Measurements from ENCODE around the gene CLEC16A.

Gene CLEC16A

DNA sequence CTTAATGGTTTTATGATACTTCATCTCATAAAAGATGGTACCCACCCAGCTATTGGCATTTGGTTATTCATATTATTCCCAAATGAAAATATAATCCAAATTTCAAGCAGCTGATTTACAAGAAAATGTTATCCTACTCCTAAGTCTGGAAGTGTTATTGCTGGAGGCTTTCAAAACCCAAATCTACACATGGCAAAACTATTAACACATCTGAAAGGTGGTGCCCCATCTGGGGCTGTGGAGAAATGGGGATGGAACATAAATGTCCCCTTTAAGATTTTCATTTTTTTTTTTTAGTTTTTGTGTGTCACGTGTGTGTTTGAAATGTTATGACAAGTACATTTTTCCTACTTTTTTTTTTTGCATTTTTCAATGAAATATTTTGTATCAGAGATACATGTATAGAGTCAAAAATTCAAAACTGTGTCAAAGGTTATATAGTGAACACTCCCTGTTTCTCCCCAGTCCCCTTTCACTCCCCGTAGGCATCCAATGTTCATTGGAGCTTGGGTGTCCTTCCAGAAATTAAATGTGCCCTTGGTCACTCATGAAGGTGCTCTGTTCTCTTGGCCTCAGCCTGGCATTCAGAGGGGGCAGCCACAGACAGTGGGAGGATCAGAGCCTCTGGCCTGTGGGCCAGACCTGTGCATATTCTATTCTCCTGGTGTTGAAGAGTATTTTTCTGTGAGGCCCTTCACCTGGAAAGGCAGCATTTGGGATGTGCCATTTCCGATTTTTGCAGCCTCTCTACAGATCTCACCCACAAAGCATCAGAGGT is 79.1 kb downstream of the CLEC16A start:
- no peak for DNase-seq

DNA sequence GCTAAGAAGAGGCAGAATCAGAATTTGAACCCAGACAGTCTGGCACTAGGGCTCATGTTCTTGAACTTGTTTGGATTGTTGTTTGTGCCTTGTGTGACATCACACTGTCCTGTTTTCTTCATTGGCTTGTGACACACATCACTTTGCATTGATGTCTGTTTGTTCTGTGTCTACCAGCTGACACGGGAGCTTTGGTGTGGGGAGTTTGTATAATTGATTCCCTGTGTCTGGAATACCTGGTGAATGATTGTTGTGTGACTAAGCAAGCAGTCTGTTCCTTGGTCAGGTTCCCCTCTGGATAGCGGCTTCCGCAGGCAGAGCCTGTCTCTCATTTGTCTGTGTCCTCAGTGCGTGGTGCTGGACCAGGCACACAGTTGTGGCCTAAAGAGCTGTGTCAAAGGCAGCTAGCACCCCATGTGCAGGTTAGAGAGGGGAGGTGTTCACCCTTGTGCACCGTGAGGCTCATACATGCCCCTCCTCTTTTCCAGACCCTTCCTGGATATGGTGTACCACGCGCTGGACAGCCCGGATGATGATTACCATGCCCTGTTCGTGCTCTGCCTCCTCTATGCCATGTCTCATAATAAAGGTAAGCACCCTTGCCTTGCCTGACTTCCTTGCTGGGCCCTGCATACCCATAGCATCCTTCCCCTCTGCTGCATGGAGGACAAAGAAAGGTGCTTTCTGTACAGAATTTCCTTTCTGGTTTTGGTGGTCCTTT is 80.1 kb downstream of the CLEC16A start:
- no peak for DNase-seq

DNA sequence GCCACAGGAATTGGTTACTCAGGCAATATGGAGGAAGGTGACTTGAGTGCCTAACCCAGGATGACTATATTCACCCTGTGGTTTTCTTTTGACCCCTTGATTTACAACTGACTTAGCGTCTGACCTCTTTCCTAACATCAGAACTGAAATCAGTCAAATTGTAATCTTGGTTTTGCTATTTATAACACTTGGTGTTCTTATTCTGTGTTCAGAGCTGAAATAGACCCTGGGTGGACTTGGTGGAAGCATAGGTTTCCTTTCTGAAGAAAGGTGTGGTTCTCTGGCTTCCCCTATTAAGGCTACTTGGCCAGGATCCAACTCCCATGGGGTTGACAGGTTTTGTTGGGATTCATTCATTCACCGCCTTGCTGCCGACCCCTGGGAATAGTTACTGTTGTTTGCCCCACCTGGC is 80.8 kb downstream of the CLEC16A start:
- no peak for DNase-seq

DNA sequence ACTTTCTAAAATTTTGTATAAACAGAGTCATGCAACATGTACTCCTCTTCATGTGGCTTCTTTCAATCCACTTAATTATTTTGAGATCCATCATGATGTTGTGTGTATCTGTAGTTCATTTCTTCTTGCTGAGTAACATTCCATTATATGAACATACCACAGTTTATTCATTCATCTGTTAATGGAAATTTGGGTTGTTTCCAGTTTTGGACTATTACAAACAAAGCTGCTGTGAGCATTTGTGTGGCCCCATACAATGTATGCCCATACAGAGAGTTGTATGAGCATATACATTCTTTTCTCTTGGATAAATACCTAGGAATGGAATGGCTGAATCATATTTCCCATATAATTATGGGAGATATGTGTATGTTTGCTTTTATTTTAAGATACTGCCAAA is 85.6 kb downstream of the CLEC16A start:
- DNase-seq, result no peak

DNA sequence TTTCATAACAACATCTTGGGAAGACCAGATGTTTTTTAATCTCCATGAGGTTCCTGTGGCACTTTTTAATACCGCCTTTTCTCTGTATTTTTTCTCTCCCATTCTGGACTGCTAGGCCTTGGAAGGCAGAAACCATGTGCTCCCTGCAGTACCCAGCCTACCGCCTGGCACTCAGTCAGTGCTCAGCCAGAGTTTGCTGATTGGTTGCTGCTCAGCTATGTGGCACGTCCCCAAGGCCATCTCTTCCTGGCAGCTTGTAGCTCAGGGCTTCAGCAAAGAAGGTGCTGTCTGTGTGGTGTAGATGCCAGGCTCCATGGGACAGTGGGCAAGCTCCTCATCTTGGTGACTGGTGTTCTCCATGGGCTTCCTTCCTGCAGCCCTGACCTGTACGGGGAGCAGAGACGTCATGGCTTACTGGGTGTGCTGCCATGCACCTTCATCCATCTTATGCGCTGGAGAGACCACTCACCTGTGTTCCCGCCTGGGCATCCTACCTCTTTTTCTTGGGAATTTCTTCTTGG is 86.7 kb downstream of the CLEC16A start:
- DNase-seq, result no peak

DNA sequence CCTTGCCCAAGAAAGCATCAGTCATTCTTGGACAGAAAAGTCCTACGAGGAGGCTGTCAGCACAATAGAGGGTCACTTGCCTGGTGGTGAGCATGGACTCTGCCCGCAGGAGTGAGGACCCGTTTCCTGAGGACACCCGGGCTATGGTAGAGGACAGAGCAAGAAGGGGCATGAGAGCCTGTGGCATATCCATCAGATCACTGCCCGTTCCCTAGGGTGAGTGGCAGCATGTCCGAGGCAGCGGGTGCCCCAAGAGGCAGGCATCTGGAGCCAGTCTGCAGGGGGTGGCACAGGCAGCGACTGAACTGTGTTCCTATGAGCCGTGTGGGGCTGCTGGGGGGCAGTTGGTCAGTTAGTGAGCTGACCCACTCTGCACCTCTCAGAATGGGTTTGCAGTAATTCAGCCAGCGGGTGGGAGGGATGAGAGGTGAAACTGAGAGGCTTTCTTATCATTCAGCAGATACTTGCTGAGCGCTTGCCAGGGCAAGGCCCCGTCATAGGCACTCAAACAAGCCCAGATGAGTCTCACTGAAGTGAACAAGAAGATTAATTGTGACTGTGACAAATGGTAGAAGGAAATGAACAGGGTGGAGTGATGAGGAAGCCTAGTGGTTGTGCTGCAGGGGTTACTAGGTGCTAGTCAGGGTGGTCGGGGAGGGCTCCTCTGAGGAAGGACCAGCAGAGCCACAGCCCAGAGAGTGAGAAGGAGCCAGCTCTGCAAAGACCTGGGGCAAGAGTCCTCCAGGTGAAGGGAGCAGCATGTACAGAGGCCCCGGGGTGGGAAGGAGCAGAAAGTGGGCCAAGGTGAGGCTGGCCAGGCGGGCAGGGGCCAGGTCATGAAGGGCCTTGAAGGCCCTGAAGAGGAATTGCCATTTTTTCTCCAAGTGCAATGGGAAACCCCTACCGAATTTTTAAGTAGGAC is 87.9 kb downstream of the CLEC16A start:
- no peak for DNase-seq

DNA sequence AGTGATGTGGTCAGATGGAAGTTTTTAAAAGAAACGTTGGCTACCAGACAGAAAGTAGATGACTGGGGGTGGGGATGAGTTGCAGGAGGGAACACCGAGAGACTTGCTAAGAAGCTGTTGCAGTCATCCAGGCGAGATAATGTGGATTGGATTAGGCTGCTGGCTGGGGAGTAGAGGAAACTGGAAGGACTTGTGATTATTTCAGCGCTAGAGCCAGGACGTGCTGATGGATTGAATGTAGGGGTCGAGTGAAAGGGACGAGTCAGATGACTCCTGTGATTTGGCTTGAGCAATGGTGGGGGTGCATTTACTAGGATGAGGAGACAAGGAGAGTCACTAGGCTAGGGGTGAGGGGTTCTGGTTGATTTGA is 88.5 kb downstream of the CLEC16A start:
- DNase-seq, result no peak

DNA sequence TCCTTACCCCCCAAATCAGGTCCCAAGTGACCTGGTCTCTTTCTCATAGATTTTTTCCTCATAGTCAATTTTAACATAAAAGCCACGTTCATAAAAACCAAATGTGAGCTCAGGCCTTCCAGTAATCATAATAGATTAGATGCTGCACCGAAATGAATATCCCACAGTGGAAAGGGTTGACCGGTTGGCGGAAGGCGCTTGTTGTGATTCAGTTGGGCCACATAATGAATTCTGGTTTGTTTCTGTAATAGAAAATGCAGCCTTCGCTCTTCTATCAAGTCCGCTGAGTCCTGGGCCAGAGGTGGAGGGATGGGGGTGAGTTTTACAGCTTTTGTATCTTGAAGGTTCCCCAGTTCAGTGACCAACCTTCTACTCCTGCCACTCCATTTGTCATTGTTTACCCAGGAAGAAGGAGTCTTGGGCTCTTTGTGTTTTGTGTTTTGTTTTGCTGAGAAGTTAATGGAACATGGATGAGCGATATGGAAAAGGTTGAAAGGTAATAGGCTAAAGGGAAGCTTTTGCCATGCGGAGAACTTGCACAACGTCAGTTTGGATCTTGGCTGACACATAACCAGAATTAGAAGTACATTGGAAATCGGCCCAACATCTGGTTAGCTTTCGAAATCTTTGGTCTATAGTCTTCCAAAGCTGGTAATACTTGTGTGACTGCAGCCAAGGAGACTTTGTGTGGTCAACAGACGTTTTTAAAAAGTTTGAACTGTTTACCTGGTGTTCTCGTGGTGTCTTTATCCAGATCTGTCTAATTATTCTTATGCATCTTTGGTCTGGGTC is 89.5 kb downstream of the CLEC16A start:
- no peak for DNase-seq

DNA sequence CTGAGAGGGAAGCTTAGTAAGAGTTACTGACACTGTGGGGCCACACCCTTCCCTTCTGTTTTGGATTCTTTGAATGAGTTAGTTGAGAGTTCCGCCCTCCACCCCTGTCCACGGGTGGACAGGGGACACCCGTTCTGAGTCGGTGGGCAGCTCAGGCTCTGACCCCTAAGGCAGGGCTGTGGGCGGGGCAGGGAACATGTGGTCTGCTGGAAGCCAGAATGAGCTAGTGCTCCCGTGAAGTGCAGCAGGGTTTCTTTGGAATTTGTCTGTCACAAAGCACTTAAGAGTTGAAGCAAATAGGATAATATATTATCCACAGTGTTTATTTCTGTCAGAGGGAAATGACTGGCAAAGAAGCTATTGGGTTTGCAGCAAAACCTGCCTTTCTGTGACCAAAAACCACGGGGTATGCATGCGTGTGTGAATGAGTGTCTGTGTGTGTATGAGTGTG is 90.1 kb downstream of the CLEC16A start:
- no peak for DNase-seq

DNA sequence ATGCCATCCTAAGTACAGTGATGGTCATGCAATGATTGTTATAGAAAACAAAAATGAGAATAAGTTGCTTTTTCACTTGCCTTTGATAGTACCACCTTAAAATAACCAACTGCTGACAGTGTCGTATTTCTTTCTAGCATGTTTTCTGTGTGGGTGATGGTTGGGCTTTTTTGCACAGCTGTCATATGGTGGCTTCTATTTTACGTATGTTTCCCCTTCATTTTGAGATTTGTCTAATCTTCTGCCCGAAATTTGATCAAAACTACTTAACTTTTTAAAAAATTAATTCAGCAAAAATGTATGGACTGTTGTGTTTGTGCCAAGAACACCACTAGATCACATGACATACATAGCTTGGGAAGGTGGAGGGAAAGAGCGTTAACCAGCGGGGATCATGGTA is 90.7 kb downstream of the CLEC16A start:
- no peak for DNase-seq

DNA sequence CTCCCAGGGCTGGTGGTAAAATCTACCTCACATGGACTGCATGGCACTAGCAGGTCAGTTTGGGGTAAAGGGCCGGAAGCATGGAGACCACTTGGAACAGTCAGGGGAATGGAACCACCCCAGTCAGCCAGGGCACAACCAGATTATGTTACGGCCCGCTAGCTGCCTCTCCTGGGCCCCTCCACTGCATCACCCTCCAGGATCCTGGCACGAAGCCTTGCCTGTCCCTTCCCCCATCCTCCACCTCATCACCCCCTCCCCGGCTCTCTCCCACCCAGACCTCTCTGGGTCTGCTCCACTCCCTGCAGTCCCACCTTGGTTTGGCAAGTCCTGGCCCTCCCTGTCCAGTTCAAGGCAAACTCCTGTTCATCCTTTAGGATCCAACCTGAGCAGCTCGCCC is 91.7 kb downstream of the CLEC16A start:
- no peak for DNase-seq

DNA sequence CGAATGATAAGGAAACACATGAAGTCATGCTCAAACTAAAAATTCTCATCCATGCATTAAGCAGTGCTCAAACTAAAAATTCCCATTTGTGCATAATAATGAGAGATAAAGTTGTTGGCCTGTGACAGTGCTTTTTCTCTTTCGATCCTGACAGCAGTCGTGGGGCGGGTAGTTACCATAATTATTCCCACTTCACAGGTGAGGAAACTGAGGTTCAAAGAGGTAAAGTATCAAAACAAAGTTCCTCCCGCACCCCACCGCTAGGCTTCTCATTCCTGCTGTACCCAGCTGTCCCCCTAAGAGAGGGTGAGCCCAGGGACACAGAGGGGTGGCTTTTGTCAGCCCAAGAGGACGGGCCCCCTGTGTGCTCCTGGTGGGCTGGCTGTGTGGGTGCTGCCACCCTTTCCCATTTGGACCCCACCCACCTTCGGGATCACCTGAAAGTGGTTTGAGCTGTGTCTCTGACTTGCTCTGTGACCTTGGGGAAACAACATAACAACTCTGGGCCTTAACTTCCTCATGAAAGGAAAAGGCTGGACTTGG is 92.6 kb downstream of the CLEC16A start:
- DNase-seq, result no peak

DNA sequence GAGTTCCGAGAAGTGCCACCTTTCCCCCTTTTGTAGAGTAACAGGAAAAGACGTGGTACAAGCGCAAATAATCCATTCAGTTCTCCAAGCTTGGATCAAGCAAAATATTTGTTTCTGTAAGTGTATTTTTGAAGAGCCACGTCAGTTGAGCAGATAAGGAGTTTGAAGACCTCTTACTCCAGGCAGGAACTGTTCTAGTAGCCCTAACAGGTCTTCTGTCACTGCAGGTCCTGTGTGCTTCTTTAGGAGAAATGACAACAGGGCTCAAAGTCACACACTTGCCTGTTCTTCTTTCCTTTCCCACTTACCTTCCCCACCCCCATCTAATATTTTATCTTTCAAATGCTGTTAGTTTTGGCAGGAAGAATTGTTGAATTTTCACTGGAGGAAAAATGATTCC is 93.9 kb downstream of the CLEC16A start:
- no peak for DNase-seq

DNA sequence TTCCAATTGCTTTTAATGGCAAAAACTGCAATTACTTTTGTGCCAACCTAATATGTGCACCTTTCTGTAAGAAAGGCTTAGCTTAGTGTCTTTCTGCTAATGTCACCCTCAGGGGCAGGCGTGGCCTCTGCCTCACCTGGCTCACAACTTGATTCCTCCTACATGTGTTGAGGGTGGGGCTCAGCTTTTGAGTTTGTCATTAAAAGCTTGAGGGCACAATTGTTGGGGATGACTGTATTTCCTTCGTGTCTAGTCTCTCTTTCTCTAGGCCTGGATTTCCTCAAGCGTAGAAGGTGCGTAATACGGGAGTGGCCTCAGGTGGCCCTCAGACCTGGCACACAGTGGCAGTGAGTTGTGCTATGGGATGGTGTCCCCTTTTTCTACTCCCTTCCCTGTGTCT is 94.4 kb downstream of the CLEC16A start:
- no peak for DNase-seq

DNA sequence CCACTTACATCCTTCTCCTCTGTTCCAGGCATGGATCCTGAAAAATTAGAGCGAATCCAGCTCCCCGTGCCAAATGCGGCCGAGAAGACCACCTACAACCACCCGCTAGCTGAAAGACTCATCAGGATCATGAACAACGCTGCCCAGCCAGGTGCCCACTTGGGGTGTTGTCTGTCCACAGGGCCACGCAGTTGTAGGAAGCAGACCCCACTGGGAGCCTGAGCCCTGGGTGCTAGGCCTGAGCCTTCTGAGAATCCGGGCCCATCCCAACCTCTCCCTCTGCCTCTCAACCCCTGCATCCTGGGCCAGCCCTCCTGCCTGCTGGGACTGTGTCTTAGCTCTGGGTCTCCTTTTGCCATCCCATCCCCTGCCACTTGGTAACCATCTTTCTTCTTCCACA is 95.4 kb downstream of the CLEC16A start:
- DNase-seq, result no peak

DNA sequence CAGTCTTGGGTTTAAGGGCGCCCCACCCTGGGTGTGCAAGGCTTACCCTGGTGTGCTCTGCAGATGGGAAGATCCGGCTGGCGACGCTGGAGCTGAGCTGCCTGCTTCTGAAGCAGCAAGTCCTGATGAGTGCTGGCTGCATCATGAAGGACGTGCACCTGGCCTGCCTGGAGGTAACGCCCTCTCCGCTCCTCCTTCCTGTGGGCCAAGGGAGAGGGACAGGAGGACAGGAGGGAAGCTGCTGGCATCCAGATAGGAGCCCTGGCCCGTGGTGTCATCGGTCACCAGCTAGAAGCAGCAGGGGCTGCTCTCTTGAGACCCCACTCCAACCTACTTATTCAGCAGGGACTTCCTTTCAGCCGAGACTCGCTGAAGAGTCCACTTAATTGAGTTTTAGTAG is 97.8 kb downstream of the CLEC16A start:
- DNase-seq, result no peak

DNA sequence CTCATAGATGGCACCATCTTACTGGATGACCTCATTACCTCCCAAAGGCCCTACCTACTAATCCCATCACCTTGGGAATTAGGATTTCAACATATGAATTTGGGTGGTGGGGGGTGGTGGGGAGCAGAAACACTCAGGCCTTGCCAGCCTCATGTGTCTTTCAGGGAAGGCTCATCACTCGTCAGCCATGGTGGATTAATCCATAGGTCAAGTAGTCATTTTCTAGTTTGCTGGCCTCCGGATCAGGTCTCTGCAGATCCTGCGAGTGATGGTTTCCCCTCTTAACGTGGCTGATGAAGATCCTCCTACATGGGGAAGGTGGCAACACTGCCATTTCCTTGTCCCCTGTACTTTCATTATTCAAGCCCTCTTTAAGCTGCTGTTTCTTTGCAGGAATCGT is 101.1 kb downstream of the CLEC16A start:
- DNase-seq, result no peak

DNA sequence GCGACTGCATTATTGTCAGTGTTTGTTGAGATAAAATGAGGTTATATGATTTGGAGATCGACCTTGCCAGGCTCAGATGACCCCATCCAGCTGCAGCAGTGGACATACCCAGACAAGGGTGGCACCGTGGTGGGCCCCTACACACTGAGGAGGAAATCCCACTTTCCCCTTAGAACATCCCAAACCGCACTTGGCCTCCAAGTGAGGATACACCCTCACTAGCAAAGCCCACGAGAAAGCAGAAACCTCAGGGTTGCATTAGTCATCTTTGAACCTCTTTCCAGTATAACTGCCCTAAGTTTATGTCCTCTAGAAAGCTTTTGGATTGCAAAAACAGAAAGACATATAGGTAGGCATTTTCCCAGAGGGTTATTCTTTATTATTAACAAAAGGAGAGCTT is 101.5 kb downstream of the CLEC16A start:
- no peak for DNase-seq

DNA sequence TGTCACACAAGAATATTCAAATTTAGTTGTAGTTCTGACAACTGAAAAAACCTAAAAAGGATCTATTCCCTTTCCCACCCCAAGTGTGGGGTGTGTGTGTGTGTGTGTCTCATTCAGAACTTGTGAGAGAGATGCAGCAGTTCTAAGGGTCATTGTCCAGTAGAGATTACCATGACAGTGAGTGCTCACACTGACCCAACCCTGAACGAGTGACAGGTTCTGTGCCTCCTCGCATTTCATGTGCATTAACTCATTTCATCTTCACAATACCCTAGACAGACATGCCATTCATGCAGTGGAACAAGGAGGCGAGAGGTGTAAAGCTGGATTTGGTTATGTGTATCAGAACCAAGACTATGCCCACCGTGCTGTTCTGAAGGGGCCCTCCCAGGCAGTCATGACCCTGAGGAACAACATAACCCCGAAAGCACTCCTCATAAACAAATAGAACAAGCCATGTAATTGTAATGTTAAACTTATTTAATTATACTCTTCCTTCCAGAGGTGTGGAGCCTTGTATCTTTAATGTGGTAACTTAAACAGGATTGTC is 102.1 kb downstream of the CLEC16A start:
- no peak for DNase-seq

DNA sequence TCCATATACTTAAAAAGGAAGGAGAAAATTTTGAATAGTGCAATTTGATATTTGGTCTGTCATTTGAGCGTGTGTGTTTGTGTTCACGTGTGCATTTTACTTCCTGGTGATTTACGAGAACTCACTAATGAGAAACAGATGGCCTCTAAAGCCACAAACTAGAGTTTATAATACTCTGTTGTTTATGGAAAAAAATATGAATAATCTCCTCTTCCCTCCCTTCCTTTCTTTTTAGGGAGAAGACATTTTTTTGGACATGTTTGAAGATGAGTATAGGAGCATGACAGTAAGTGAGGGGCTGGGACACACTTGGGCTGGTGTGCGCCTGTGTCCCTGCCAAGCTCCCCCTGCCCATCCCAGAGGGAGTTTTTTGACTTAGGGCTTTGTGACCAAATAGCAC is 102.7 kb downstream of the CLEC16A start:
- DNase-seq, result no peak

DNA sequence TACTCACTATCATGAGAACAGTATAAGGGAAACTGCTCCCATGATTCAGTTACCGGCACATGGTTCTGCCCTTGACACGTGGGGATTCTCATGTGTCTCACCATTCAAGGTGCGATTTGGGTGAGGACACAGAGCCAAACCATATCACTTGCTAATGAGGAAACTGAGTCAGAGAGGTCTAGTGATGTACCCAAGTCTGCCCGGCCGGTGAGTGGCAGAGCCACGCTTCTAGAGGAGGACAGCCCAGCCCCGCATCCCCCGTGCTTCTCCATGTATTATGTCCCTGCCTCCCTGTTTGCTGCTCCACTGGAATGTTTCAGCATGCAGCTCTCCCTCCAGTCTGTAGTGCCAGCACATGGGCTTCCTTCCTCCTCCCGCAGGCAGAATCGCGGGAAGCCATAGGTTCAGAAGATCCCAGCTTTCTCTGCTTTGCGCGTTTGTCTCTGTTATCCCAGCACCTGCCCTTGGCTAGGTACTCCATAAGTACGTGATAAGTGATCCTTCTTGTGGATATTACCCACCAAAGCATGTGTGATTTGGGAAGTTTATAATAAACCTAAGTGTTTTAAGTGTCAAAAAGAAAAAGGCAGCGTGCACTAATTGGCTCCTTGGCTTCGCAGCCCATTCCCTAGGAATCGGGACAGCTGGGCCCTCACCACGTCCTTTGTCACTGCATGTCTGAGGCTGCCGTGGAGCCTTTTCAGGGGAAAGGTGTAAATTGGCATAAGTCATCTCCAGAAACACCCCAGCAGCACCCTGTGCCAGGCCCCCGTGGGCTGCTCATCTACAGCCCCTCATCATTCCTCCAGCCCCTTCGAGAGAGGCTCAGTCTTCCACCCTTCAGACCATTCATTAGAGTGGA is 103.8 kb downstream of the CLEC16A start:
- no peak for DNase-seq
